HepG2 (cell line): ENCODE data around the gene STK40. TPM values are rescaled to one million over a fixed set of nuclear protein-coding genes. Genes with fewer than 3 reads are reported as not detected.

Source experiments
- DDIT3 ChIP-seq: sonication (generic); formaldehyde crosslinking; IDR thresholded peaks from 2 replicates; pipeline ENCODE4 v1.4.0; 2020; ENCODE audit warnings: mild to moderate bottlenecking, missing genetic modification reagents
- DR1 ChIP-seq: sonication (generic); formaldehyde crosslinking; IDR thresholded peaks from 2 replicates; pipeline ENCODE4 v1.8.0; 2021; ENCODE audit warnings: mild to moderate bottlenecking, missing genetic modification reagents, inconsistent platforms
- FOXO1 ChIP-seq: sonication (generic); formaldehyde crosslinking; IDR thresholded peaks from 2 replicates; pipeline ENCODE4 v1.4.0; 2020; ENCODE audit warnings: missing genetic modification reagents
- GFI1 ChIP-seq: sonication (generic); formaldehyde crosslinking; IDR thresholded peaks from 2 replicates; pipeline ENCODE4 v1.5.0; 2020; ENCODE audit warnings: missing genetic modification reagents, mild to moderate bottlenecking, borderline replicate concordance
- HMG20A ChIP-seq: IDR thresholded peaks from 2 replicates; pipeline ENCODE4 v1.6.1; 2016; ENCODE audit warnings: borderline replicate concordance
- MAFK ChIP-seq, 2 experiments: IDR thresholded peaks in 1 of 2; conservative IDR thresholded peaks in 1 of 2; 2 replicates each; pipeline ENCODE4 v1.6.1; 2011; ENCODE audit warnings: improper control_type of control experiment in 2 of 2, low read length in 2 of 2
- MIER3 ChIP-seq: IDR thresholded peaks from 2 replicates; pipeline ENCODE4 v1.6.1; 2016; ENCODE audit warnings: missing compliant biosample characterization, borderline replicate concordance
- PAF1 ChIP-seq: IDR thresholded peaks from 2 replicates; pipeline ENCODE4 v1.6.1; 2016; ENCODE audit warnings: missing genetic modification reagents, missing compliant biosample characterization
- PATZ1 ChIP-seq: sonication (generic); formaldehyde crosslinking; IDR thresholded peaks from 2 replicates; pipeline ENCODE4 v1.4.0; 2020; ENCODE audit warnings: missing genetic modification reagents
- PCBP1 ChIP-seq: fragments of 200-400 bp; formaldehyde crosslinking; IDR thresholded peaks from 2 replicates; pipeline ENCODE4 v1.6.1; 2017; ENCODE audit warnings: mild to moderate bottlenecking, low read depth, low read length, borderline replicate concordance
- RBAK ChIP-seq: sonication (generic); formaldehyde crosslinking; IDR thresholded peaks from 2 replicates; pipeline ENCODE4 v1.5.1; 2020; ENCODE audit warnings: mild to moderate bottlenecking, missing genetic modification reagents
- RBM39 ChIP-seq: fragments of 200-400 bp; formaldehyde crosslinking; IDR thresholded peaks from one replicate; pipeline ENCODE4 v1.6.1; 2018; ENCODE audit warnings: antibody characterized with exemption, mild to moderate bottlenecking, low read depth, low read length; ENCODE audit not compliant: poor library complexity, severe bottlenecking
- SKIL ChIP-seq: sonication (generic); formaldehyde crosslinking; IDR thresholded peaks from 2 replicates; pipeline ENCODE4 v1.8.0; 2022; ENCODE audit warnings: missing genetic modification reagents, mild to moderate bottlenecking, moderate library complexity, borderline replicate concordance
- SRY ChIP-seq: sonication (generic); formaldehyde crosslinking; IDR thresholded peaks from 2 replicates; pipeline ENCODE4 v1.8.0; 2022; ENCODE audit warnings: mild to moderate bottlenecking, missing genetic modification reagents
- TBX3 ChIP-seq: fragments of 450-650 bp; IDR thresholded peaks from 2 replicates; pipeline ENCODE4 v1.6.1; 2017; ENCODE audit warnings: antibody characterized with exemption, mild to moderate bottlenecking, inconsistent platforms, borderline replicate concordance
- ZBTB21 ChIP-seq: sonication (generic); formaldehyde crosslinking; IDR thresholded peaks from 2 replicates; pipeline ENCODE4 v1.4.0; 2020; ENCODE audit warnings: missing genetic modification reagents
- ZFP41 ChIP-seq: sonication (generic); formaldehyde crosslinking; IDR thresholded peaks from 2 replicates; pipeline ENCODE4 v1.4.0; 2020; ENCODE audit warnings: mild to moderate bottlenecking, missing genetic modification reagents, borderline replicate concordance
- ZNF296 ChIP-seq: sonication (generic); formaldehyde crosslinking; conservative IDR thresholded peaks from 2 replicates; pipeline ENCODE4 v1.5.0; 2020; ENCODE audit warnings: mild to moderate bottlenecking, missing genetic modification reagents
- ZNF687 ChIP-seq: sonication (generic); formaldehyde crosslinking; IDR thresholded peaks from 2 replicates; pipeline ENCODE4 v1.5.1; 2020; ENCODE audit warnings: mild to moderate bottlenecking, missing genetic modification reagents, moderate library complexity
- ZNF747 ChIP-seq: sonication (generic); formaldehyde crosslinking; IDR thresholded peaks from 2 replicates; pipeline ENCODE4 v1.8.1; 2023; ENCODE audit warnings: missing genetic modification reagents, mild to moderate bottlenecking, borderline replicate concordance
- polyA plus RNA-seq, 8 experiments: library from polyadenylated mRNA; depleted of rRNA in 3 of 8; stranded (reverse) in 7 of 8; unstranded in 1 of 8; fragments of >200 nt; fragmentation: Illumina TruSeq in 4 of 8; extraction: Trizol in 4 of 8; gene quantifications; 2 replicates each; pipeline versions ENCODE4 v1.2.1 to v1.2.3, GENCODE V29; 2011 to 2016; ENCODE audit warnings: low read depth in 4 of 8, missing spikeins in 1 of 8, mixed read lengths in 1 of 8; ENCODE audit not compliant: insufficient read depth in 1 of 8
- total RNA-seq, 5 experiments: library from RNA; depleted of rRNA; stranded (reverse); fragments of >200 nt; fragmentation: Illumina TruSeq; extraction: Trizol; gene quantifications; 2 replicates each; pipeline ENCODE4 v1.2.3, GENCODE V29; 2016; ENCODE audit warnings: low read depth in 1 of 5

The STK40 gene
- total and polyA plus RNA-seq, 2 of the 13 experiments (the other 11 are each of a cell fraction or from before 2014, with no cell fraction given) = 33.8 to 35.1 TPM

- TF ChIP-seq ZNF747 (CRISPR knock-in tag) (no peak), ZFP41 (CRISPR knock-in tag) (peak; percentile 90; the same call in 1 of the 2 replicates), RBAK (no peak), TBX3 (no peak), PAF1 (CRISPR knock-in tag) (peak; percentile 57; the same call in 1 of the 2 replicates), PCBP1 (no peak), MIER3 (peak; percentile 73), ZBTB21 (CRISPR knock-in tag) (no peak), MAFK (conservative IDR thresholded peaks at IDR 0.05 in 1 of 2, IDR thresholded peaks at IDR 0.05 in 1 of 2; ENCODE audit: low read length in 2 of 2) (peak; percentile 27 to 43; a peak in 2 of 4 replicates), HMG20A (CRISPR knock-in tag) (0 out of 2 replicates have a peak, but pooled peaks have one; percentile 33), ZNF296 (CRISPR knock-in tag) (no peak), ZNF687 (CRISPR knock-in tag) (peak; percentile 85), GFI1 (CRISPR knock-in tag) (0 out of 2 replicates have a peak, but pooled peaks have one; percentile 44), SKIL (CRISPR knock-in tag) (no peak; the same call in 1 of the 2 replicates), SRY (no peak), RBM39 (no peak), FOXO1 (CRISPR knock-in tag) (no peak; the same call in 1 of the 2 replicates), DR1 (CRISPR knock-in tag) (0 out of 2 replicates have a peak, but pooled peaks have one; percentile 7), PATZ1 (CRISPR knock-in tag) (0 out of 2 replicates have a peak, but pooled peaks have one; percentile 23), DDIT3 (no peak)
Measured at GRCh38 chr1:36386265-36387140, 779 bp upstream of the STK40 start (continued).
